ENCODE measurements around the gene DALRD3. TPM values are rescaled to one million over a fixed set of nuclear protein-coding genes. Genes with fewer than 3 reads are reported as not detected.
A peak's percentile ranks its signal among the peaks of the same experiment; 100 is the strongest.

DALRD3 gene
- total and polyA plus RNA-seq, 11 donors = 6.8 to 24.7 (median 14.5) TPM

- peak in 1 of 5 donors; percentile 18 for DNase-seq
- ATAC-seq = no peak
- Histone ChIP-seq H3K9me3 (no peaks in the 10 kb centered on the region), H3K27me3 (no peaks in the 10 kb centered on the region), H3K36me3 (peaks cover 0 to 42% (median 40%) of the 10 kb centered on the region in 9 donors), H3K4me1 (peaks cover 0 to 60% (median 37%) of the 10 kb centered on the region in 12 donors), H3K4me3 (peak overlapping the region in 11 of 12 donors; percentile 76 to 100 (median 95)), H3K27ac (peak overlapping the region in 9 of 12 donors; percentile 99 to 100 (median 100))
- intact Hi-C loops (cut with DNase I) = loop anchor here in 2 of 10 donors (2.0 to 10.0 kb wide), 2 partner anchors 31 to 75 kb away; partner anchors contain the start of gene QRICH1 (in 1 of the 2)
- TF ChIP-seq CTCF (IDR thresholded peaks at IDR 0.05) (no peak), POLR2A (IDR thresholded peaks at IDR 0.05) (no peak)
- 42 to 57% (median 53%) methylated on average over 12 of the region's 12 CpGs for whole genome bisulfite sequencing, 4 donors
Observed at GRCh38 chr3:49019941-49020329, 1.6 kb upstream of the DALRD3 start.

DNA sequence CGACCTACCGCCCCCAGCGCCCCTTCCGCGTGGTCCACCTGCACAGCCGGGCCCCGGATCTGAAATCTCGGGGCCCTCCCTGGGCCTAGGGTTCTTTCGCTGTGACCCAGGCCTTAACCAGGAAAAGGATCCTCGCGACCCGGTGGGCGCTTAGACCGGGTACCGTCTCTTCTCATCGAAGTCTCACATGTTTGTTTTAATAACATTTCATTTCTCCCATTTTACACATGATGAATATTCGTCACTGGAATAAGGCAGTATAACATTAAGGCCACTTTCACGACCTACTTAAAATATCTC is 277 bp upstream of the DALRD3 start:
- Histone ChIP-seq H3K4me1 (peaks cover 0 to 49% (median 37%) of the 10 kb centered on the region in 12 donors), H3K27ac (peak overlapping the region in 11 of 12 donors; percentile 10 to 87 (median 78)), H3K27me3 (no peaks in the 10 kb centered on the region), H3K4me3 (peak overlapping the region; percentile 63 to 98 (median 88)), H3K36me3 (peaks cover 0 to 41% (median 40%) of the 10 kb centered on the region in 9 donors), H3K9me3 (no peaks in the 10 kb centered on the region)
- DNase-seq (no peak), ATAC-seq (no peak)
- no peak for TF ChIP-seq CTCF (IDR thresholded peaks at IDR 0.05)
- no peak for TF ChIP-seq POLR2A (IDR thresholded peaks at IDR 0.05)
- WGBS, 4 donors = 3 to 5% (median 4%) methylated on average over 13 to 18 of the region's 18 CpGs
- intact Hi-C loops (cut with DNase I) = no loop called here

GRCh38 chr3:49017229-49017970 is 980 bp downstream of the DALRD3 start:
- 9 to 39% (median 14%) methylated on average over 5 to 23 of the region's 23 CpGs for WGBS, 4 donors
- intact Hi-C loops (cut with DNase I) = loop anchor here in 1 of 10 donors (1.0 kb wide), 1 partner anchor 22 kb away; no protein-coding TSS in a partner anchor
- ATAC-seq (no peak), DNase-seq (no peak)
- Histone ChIP-seq H3K9me3 (no peaks in the 10 kb centered on the region), H3K36me3 (peaks cover 0 to 44% (median 35%) of the 10 kb centered on the region in 9 donors), H3K4me3 (peak overlapping the region; percentile 63 to 98 (median 88)), H3K27me3 (no peaks in the 10 kb centered on the region), H3K27ac (peak overlapping the region in 11 of 12 donors; percentile 10 to 87 (median 78)), H3K4me1 (peaks cover 0 to 50% (median 35%) of the 10 kb centered on the region in 12 donors)
- TF ChIP-seq POLR2A (IDR thresholded peaks at IDR 0.05) (no peak), CTCF (IDR thresholded peaks at IDR 0.05) (no peak)

DNA sequence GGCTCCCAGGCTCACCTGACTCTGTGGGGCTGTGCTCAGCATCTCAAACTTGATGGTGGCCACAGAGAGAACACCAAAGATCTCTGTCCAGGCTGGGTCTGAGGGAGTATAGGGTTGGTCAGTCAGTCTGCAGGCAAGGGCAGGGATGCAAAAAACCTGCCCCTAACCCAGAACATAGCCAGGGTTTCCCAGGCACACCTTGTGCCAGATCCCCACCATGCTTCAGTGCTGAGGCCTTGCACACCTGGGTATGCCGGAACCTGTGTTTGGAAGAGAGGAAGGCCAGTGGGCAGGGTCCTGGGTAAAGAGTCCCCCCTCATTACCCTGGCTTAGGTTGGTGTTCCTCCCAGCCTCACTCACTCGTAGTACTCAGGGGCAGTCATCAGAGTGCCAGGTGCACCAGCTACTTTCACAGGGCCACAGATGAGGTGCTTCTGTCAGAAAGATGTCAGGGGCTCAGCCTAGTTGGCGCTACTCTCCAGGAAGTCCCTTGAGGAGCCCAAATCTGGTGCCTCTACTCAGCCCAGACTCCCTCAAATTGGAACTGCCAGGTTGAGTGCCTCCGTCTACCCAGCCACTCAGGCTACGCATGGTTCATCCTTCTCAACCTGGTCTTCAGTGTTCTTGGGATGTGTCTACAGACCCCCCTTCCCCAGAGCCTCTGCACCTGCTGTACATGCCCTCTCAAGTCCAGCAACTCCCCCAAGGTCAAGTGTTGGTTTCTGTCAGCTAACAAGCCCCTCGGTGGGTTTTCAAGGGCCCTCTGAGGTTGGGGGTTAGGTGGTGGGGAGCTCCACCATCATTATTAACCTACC is 1.8 kb downstream of the DALRD3 start:
- 76 to 89% (median 81%) methylated on average over 3 to 6 of the region's 6 CpGs for WGBS, 4 donors
- H3K36me3 ChIP-seq = peaks cover 0 to 52% (median 36%) of the 10 kb centered on the region in 9 donors
- peak overlapping the region in 2 of 12 donors; percentile 96 to 98 for H3K4me3 ChIP-seq
- no peaks in the 10 kb centered on the region for H3K9me3 ChIP-seq
- H3K4me1 ChIP-seq = peaks cover 0 to 53% (median 36%) of the 10 kb centered on the region in 12 donors
- no peak for TF ChIP-seq CTCF (IDR thresholded peaks at IDR 0.05)
- TF ChIP-seq POLR2A (IDR thresholded peaks at IDR 0.05) = no peak
- H3K27ac ChIP-seq = no peak overlapping the region
- ATAC-seq = no peak
- H3K27me3 ChIP-seq = no peaks in the 10 kb centered on the region
- no peak for DNase-seq
- intact Hi-C loops (cut with DNase I) = loop anchor here in 1 of 10 donors (1.0 kb wide), 1 partner anchor 21 kb away; no protein-coding TSS in a partner anchor
